WTC11 (cell line): Measurements from ENCODE around the gene KLF13. TPM values are rescaled to one million over a fixed set of nuclear protein-coding genes. Genes with fewer than 3 reads are reported as not detected.

ENCODE experiments used
- ATAC-seq: fragments of 200-7000 bp; cut with Tn5 transposase; 2 replicates; pipeline ENCODE4 v1.10.0; 2021; ENCODE audit warnings: mild to moderate bottlenecking, moderate library complexity
- CTCF ChIA-PET: fragments of 300-600 bp; sonication (Branson Sonifier 250); formaldehyde crosslinking; loops from one replicate; lab custom pipeline; 2021; ENCODE audit warnings: antibody characterized with exemption; lab: Charles Lee
- POLR2A ChIA-PET: fragments of 350-600 bp; sonication (Branson Sonifier 250); formaldehyde crosslinking; loops from one replicate; lab custom pipeline; 2021; ENCODE audit warnings: antibody characterized with exemption; lab: Charles Lee
- DNase-seq: peaks from one replicate; pipeline ENCODE4 v3.0.0; 2021; ENCODE audit warnings: low spot score
- H3K27ac Mint-ChIP-seq: 2 replicates; pipeline ENCODE4 v1.8.0; 2021; ENCODE audit warnings: mixed read lengths
- H3K27me3 Mint-ChIP-seq: 2 replicates; pipeline ENCODE4 v1.8.0; 2021; ENCODE audit warnings: low read depth, mild to moderate bottlenecking, moderate library complexity, mixed read lengths
- H3K36me3 Mint-ChIP-seq: 2 replicates; pipeline ENCODE4 v1.8.0; 2021; ENCODE audit warnings: mixed read lengths
- H3K4me1 Mint-ChIP-seq: 2 replicates; pipeline ENCODE4 v1.8.0; 2022; ENCODE audit warnings: mixed read lengths
- H3K4me3 Mint-ChIP-seq: 2 replicates; pipeline ENCODE4 v1.8.0; 2021; ENCODE audit warnings: mild to moderate bottlenecking, moderate library complexity, mixed read lengths
- H3K9me3 Mint-ChIP-seq: 2 replicates; pipeline ENCODE4 v1.8.0; 2021; ENCODE audit warnings: mixed read lengths
- AR ChIP-seq: fragments of 250-450 bp; sonication (Bioruptor Pico); IDR thresholded peaks from 2 replicates; pipeline ENCODE4 v1.9.0; 2021; ENCODE audit warnings: mild to moderate bottlenecking
- ATF6 ChIP-seq: sonication (generic); formaldehyde crosslinking; IDR thresholded peaks from 2 replicates; pipeline ENCODE4 v1.8.1; 2023; ENCODE audit warnings: mild to moderate bottlenecking, missing genetic modification reagents
- CBFB ChIP-seq: sonication (generic); formaldehyde crosslinking; IDR thresholded peaks from 2 replicates; pipeline ENCODE4 v1.8.1; 2022; ENCODE audit warnings: mild to moderate bottlenecking, low read depth, missing genetic modification reagents
- CDX4 ChIP-seq: fragments of 250-450 bp; sonication (Bioruptor Pico); IDR thresholded peaks from 2 replicates; pipeline ENCODE4 v1.9.0; 2021; ENCODE audit warnings: moderate library complexity, mild to moderate bottlenecking, inconsistent platforms, borderline replicate concordance
- CREB1 ChIP-seq: sonication (generic); formaldehyde crosslinking; IDR thresholded peaks from 2 replicates; pipeline ENCODE4 v1.8.0; 2023; ENCODE audit warnings: mild to moderate bottlenecking, missing genetic modification reagents
- CREM ChIP-seq: sonication (generic); formaldehyde crosslinking; IDR thresholded peaks from 2 replicates; pipeline ENCODE4 v1.8.1; 2022; ENCODE audit warnings: mild to moderate bottlenecking, missing genetic modification reagents, moderate library complexity
- GABPB1 ChIP-seq: sonication (generic); formaldehyde crosslinking; IDR thresholded peaks from 2 replicates; pipeline ENCODE4 v1.8.1; 2023; ENCODE audit warnings: mild to moderate bottlenecking, missing genetic modification reagents
- KAT7 ChIP-seq: sonication (generic); formaldehyde crosslinking; IDR thresholded peaks from 2 replicates; pipeline ENCODE4 v1.8.1; 2023; ENCODE audit warnings: missing genetic modification reagents, mild to moderate bottlenecking, borderline replicate concordance
- MXD4 ChIP-seq: fragments of 250-450 bp; sonication (Bioruptor Pico); IDR thresholded peaks from 2 replicates; pipeline ENCODE4 v1.8.0; 2021; ENCODE audit warnings: mild to moderate bottlenecking, moderate library complexity, borderline replicate concordance
- NR1H2 ChIP-seq: sonication (generic); formaldehyde crosslinking; IDR thresholded peaks from 2 replicates; pipeline ENCODE4 v1.9.0; 2021; ENCODE audit warnings: mild to moderate bottlenecking, moderate library complexity, missing genetic modification reagents
- SOX15 ChIP-seq: fragments of 250-450 bp; sonication (Bioruptor Pico); IDR thresholded peaks from 2 replicates; pipeline ENCODE4 v1.9.0; 2021; ENCODE audit warnings: mild to moderate bottlenecking
- STAT6 ChIP-seq: sonication (generic); formaldehyde crosslinking; conservative IDR thresholded peaks from 2 replicates; pipeline ENCODE4 v1.8.1; 2023; ENCODE audit warnings: mild to moderate bottlenecking, low read depth, missing genetic modification reagents, moderate library complexity
- TEAD1 ChIP-seq: sonication (generic); formaldehyde crosslinking; IDR thresholded peaks from 2 replicates; pipeline ENCODE4 v1.8.0; 2022; ENCODE audit warnings: mild to moderate bottlenecking, missing genetic modification reagents
- TP53 ChIP-seq: sonication (generic); formaldehyde crosslinking; IDR thresholded peaks from 2 replicates; pipeline ENCODE4 v1.8.1; 2023; ENCODE audit warnings: mild to moderate bottlenecking, missing genetic modification reagents
- ZBTB43 ChIP-seq: sonication (generic); formaldehyde crosslinking; IDR thresholded peaks from 2 replicates; pipeline ENCODE4 v1.8.1; 2023; ENCODE audit warnings: mild to moderate bottlenecking, missing genetic modification reagents
- ZNF263 ChIP-seq: sonication (generic); formaldehyde crosslinking; IDR thresholded peaks from 2 replicates; pipeline ENCODE4 v1.8.1; 2022; ENCODE audit warnings: low read depth, mild to moderate bottlenecking, moderate library complexity, missing genetic modification reagents
- ZNF281 ChIP-seq: sonication (generic); formaldehyde crosslinking; IDR thresholded peaks from 2 replicates; pipeline ENCODE4 v1.8.0; 2023; ENCODE audit warnings: mild to moderate bottlenecking, missing genetic modification reagents
- ZNF532 ChIP-seq: fragments of 250-450 bp; sonication (Bioruptor Pico); IDR thresholded peaks from 2 replicates; pipeline ENCODE4 v1.9.0; 2021; ENCODE audit warnings: mild to moderate bottlenecking, borderline replicate concordance
- total RNA-seq: library from RNA; stranded (reverse); gene quantifications from 3 replicates; pipeline ENCODE4 v1.2.3, GENCODE V29; 2021
- TF ChIP-seq, protein P1 (sequence below): fragments of 250-450 bp; sonication (Bioruptor Pico); IDR thresholded peaks from 2 replicates; pipeline ENCODE4 v2.1.2; 2022; ENCODE audit warnings: mild to moderate bottlenecking, moderate library complexity

The KLF13 gene
- total RNA-seq, 1 experiment from 2014 or later: 38.1 TPM

DNA sequence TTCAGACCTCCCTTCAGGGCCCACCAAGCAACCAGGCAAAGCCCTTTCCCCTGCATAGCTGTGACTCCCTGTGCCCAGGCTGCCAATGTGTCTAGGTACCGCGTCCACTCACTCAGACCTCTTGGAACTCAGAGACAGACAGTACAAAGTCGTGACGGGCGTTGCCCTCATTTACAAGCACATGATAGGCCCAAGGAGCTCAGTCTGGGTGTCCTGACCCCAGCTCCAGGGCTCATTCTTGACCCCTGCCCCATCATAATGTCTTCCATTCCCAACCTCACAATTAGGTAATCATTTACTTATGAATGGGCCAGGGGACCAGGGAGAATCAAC, 56.0 kb downstream of the KLF13 start:
- CTCF ChIA-PET: interaction anchor here (1.7 kb wide), 1 partner anchor 10 kb away, joined by 3 read pairs; no protein-coding TSS in a partner anchor
- Mint-ChIP-seq H3K36me3 (peaks cover 13% of the 10 kb centered on the region), H3K4me1 (peaks cover 13% of the 10 kb centered on the region), H3K4me3 (no peak overlapping the region), H3K27me3 (peaks cover 8% of the 10 kb centered on the region), H3K27ac (no peak overlapping the region; the same call in 1 of the 2 replicates), H3K9me3 (peaks cover 7% of the 10 kb centered on the region)
- POLR2A ChIA-PET: no interaction called here
- DNase-seq: no peak
- no peak for TF ChIP-seq AR (CRISPR knock-in tag)
- TF ChIP-seq ZNF263: no peak
- TF ChIP-seq MXD4 (CRISPR knock-in tag): no peak
- no peak for TF ChIP-seq CREM (CRISPR knock-in tag)
- no peak for TF ChIP-seq ZNF281 (CRISPR knock-in tag)
- TF ChIP-seq SOX15 (CRISPR knock-in tag): no peak
- TF ChIP-seq CREB1 (CRISPR knock-in tag): no peak
- no peak for TF ChIP-seq STAT6 (CRISPR knock-in tag)
- no peak for TF ChIP-seq NR1H2 (CRISPR knock-in tag)
- no peak for TF ChIP-seq GABPB1 (CRISPR knock-in tag)
- TF ChIP-seq, protein P1, sequence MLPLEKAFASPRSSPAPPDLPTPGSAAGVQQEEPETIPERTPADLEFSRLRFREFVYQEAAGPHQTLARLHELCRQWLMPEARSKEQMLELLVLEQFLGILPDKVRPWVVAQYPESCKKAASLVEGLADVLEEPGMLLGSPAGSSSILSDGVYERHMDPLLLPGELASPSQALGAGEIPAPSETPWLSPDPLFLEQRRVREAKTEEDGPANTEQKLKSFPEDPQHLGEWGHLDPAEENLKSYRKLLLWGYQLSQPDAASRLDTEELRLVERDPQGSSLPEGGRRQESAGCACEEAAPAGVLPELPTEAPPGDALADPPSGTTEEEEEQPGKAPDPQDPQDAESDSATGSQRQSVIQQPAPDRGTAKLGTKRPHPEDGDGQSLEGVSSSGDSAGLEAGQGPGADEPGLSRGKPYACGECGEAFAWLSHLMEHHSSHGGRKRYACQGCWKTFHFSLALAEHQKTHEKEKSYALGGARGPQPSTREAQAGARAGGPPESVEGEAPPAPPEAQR: no peak
- no peak for TF ChIP-seq TEAD1 (CRISPR knock-in tag)
- TF ChIP-seq TP53 (CRISPR knock-in tag): no peak
- TF ChIP-seq KAT7: no peak
- TF ChIP-seq CDX4 (CRISPR knock-in tag): no peak
- no peak for TF ChIP-seq CBFB (CRISPR knock-in tag)
- no peak for TF ChIP-seq ZBTB43 (CRISPR knock-in tag)
- TF ChIP-seq ZNF532 (CRISPR knock-in tag): no peak
- TF ChIP-seq ATF6 (CRISPR knock-in tag): no peak
- ATAC-seq: no peak
